Mesangial cell (primary cell): ENCODE results near the gene DNASE1L2. TPM values are rescaled to one million over a fixed set of nuclear protein-coding genes. Genes with fewer than 3 reads are reported as not detected.

Source experiments
- total RNA-seq: library from RNA; depleted of rRNA; stranded (reverse); fragments of >200 nt; gene quantifications from 2 replicates; pipeline ENCODE4 v1.2.3, GENCODE V29; 2015

DNASE1L2 gene, protein sequence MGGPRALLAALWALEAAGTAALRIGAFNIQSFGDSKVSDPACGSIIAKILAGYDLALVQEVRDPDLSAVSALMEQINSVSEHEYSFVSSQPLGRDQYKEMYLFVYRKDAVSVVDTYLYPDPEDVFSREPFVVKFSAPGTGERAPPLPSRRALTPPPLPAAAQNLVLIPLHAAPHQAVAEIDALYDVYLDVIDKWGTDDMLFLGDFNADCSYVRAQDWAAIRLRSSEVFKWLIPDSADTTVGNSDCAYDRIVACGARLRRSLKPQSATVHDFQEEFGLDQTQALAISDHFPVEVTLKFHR
- total RNA-seq, result 0.51 TPM in 1 of 2 replicates, not detected in the other

GRCh38 chr16:2236337-2237101, at the start of gene DNASE1L2:
Gene DNASE1L2 (plus strand): TSS chr16:2236444. CDS start chr16:2236817, 373 bp downstream.

DNA sequence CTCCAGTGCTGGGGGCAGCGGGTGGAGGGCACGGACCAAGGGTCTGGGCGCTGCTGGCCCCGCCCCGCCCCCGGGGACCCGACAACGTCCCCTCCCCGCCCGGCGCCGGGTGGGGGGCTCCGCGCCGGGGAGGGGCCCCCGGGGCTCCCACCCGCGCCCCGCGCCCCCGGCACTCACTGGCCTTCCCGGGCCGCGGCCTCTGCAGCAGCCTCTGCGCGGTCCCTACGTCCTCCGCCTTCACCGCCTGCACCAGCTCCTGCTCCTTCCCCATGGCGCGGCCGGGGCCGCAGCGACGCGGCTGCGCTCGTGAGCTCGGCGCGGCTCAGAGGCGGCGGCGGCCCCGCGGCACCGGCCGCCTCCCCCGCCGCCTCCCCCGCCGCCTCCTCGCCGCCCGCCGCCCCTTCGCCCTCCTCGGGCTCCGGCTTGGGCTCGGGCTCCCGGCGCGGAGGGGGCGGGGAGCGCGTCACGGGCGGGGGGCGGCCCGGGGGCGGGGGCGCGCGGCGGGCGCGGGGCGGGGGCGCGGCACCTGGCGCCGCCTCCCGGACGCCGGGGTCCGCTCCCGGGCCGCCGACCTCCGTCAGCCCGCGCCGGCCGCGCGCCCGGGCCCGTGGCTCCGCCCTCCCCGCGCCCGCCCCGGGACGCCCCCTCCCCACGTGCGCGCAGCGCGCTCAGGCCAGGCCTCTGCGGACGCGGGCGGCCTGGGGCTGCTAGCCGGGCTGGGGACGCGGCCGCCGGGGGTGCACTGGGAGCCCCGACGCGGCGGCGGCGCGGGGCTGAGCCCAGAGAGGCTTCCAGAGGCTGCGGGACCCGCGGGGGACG, 39.9 kb upstream of the DNASE1L2 start, which contains the start of gene CASKIN1:
Gene CASKIN1, minus strand, starts transcription at position 444 of the 819 bp plus-strand sequence. Its CDS starts 173 bp downstream, at position 271.

GRCh38 chr16:2205104-2205966, 30.9 kb upstream of the DNASE1L2 start, which contains the start of gene MLST8:
Gene MLST8 (plus strand): TSS chr16:2205454. CDS start chr16:2206086, 632 bp downstream.

DNA sequence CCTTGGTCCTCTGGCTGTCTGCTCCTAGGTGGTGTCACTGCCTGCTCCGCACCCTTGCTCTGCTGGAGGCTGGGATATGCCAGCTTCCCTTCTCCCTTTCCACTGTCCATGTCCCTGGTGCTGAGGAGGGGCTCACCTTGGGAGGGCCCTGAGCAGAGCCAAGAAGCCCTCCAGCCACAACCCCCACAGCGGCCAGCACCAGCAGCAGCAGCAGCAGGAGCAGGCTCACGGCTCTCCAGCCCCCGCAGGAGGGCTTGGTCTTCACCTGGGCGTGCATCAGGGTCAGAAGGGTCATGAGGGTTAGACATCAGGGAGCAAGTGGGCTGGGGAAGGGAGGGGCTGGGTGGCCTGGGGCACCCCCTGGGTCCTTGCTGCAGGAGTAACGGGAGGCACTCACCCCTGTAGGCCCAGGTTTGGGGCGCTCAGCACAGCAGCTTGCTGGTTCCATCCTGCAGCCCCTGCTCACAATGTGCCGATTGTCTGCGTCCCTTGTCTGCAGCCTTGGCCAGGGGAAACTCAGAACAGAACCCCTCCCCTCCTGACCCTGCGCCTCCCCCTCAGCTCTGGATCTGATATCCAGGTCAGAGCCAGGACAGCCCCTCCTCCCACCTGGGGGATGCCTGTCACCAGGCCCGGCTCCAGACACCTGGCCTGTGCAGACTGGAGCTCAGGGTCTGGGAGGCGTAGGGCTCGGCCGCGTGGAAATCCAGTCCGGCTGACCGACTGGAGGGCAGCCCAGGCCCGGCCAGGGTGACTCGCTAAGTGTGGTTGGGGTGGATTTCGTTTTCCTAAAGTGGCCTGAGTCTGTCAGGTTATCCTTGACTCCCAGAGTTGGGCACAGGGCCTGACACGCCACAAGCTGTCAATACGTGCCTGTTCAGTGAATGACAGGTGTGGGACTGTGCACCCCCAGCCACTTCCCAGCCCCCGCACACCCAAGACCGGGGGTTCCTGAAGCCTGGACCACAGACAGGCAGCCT, 25.6 kb upstream of the DNASE1L2 start, which contains the start of gene BRICD5:
Gene BRICD5, minus strand, starts transcription at position 478 of the 980 bp plus-strand sequence. Its CDS starts 30 bp downstream, at position 448.

GRCh38 chr16:2214719-2214968, 21.6 kb upstream of the DNASE1L2 start, which contains the start of gene PGP:
Gene PGP (minus strand): TSS chr16:2214840. CDS start chr16:2214777, 63 bp downstream.

DNA sequence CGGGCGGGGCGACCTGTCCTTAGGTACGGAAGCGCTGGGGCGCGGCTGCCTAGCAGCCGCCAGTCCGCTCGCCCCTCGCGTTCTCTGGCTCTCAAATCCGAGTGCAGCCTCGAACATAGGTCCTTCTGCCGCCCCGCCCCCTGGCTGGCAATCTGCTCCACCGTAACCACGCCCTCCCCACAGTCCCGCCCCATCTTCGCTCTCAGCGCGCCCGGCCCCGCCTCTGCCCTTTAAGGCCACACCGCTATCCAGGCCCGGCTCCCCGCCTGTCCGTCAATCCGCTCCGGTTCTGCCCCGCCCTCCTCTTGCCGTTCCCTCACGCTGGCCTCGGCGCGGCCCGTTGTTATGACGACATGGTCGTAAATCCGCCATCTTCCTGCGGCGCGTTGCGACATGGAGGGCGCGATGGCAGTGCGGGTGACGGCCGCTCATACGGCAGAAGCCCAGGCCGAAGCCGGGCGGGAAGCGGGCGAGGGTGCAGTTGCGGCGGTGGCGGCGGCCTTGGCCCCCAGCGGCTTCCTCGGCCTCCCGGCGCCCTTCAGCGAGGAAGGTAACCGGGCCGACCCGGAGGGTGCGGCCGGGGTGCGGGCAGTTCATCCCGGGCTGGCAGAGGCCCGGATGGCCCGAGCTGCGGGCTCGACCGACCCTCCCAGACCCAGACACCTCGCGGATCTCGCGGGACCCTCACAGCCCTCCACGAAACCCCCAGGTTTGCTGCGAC, 12.9 kb upstream of the DNASE1L2 start, which contains the start of gene E4F1:
Gene E4F1, plus strand, starts transcription at position 371 of the 721 bp plus-strand sequence. Its CDS starts 23 bp downstream, at position 394.

DNA sequence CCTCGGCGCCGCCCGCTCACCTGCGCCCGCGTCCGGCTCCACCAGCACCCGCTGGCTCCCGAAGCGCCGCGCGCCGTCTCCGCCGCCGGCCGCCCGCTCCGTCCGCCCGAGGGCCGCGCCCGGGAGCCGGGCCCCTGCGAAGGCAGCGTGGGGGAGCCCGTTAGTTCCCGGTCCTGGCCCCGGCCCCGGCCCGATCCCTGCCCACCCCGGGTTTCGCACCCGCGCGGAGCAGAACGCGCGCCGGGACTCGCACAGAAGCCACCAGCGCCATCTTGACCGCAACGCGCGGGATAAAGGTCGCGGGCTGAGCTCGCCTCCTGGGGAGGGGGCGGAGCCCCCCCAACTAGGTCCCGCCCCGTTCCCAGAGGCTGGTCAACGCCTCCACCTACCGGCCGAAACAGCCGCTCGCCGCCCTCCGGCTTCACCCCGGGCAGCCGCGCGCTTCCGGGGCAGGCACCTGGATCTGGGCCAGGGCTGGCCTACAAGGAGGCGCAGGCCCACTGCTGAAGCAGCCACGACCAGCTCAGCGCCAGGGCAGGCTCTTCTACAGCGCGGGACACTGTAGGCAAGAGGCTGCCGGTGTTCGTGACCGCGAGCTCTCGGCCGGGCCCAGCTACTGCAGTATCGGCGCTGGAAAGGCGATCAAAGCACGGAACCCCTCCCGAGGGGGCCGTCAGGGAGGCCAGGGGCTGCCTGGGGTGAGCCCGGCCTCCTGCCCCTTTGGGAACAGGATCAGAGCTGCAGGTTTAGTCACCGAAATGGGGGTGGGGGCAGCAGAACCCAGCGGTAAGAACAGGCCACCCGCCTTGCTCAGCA, 15.3 kb downstream of the DNASE1L2 start, which contains the start of gene ECI1:
Gene ECI1, minus strand, starts transcription at position 292 of the 816 bp plus-strand sequence. Its CDS starts 21 bp downstream, at position 271.

DNA sequence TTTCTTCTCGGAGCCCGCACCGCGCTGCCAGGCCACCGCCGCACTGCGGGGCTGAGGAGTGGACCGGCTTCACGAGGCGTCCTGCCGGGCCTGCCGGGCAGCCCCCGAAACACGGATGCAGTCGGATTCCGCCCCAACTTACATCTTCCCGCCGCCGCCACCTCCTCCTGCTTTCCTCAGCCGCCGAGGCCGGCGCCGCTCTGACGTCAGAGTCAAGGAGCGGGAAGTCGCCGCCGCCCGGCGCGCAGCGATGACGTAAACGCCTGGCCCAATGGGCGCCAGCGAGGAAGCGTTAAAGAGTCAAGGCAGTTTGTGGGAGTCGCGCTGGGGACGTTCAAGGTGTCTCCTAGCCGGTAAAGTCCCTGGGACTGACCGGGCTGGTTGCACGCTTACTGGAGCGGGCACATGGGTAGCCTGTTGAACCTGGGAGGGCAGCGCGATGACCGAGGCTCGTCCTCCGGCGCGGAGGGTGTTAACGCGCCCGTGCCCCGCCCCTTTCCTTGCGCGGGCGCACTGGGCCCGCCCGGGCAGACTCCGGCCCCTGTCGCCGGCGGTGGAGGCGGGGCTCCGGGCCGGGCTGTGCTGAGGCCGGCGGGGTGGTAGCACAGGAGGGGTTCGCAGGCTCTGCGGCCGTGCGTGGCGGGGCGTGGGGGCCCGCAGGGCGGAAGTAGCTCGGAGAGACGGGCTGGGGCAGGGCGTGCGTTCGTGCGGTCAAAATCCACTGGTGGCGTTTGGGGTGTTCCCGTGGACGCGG, 31.8 kb downstream of the DNASE1L2 start, which contains the start of gene RNPS1:
Gene RNPS1, minus strand, starts transcription at position 214 of the 754 bp plus-strand sequence. CDS start 3,483 bp downstream, outside the sequence.

Other genes starting within 250 kb of the DNASE1L2 start
- gene SYNGR3, start 246.5 kb upstream of the DNASE1L2 start, total RNA-seq, result 4.6 and 10.0 TPM in 2 replicates
- gene ZNF598, start 226.6 kb upstream of the DNASE1L2 start, total RNA-seq, result 42.7 and 46.6 TPM in 2 replicates
- gene NPW, start 216.7 kb upstream of the DNASE1L2 start, total RNA-seq, result 4.4 and 5.7 TPM in 2 replicates
- 60.3 and 91.9 TPM in 2 replicates for gene NHERF2, start 209.5 kb upstream of the DNASE1L2 start, total RNA-seq
- gene NTHL1, start 188.6 kb upstream of the DNASE1L2 start, total RNA-seq, result 45.1 and 63.7 TPM in 2 replicates
- 53.8 and 113 TPM in 2 replicates for gene TSC2, start 188.5 kb upstream of the DNASE1L2 start, total RNA-seq
- 113 and 120 TPM in 2 replicates for gene PKD1, start 100.5 kb upstream of the DNASE1L2 start, total RNA-seq
- gene RAB26, start 87.8 kb upstream of the DNASE1L2 start, total RNA-seq, result 0.65 and 5.7 TPM in 2 replicates
- gene TRAF7, start 80.7 kb upstream of the DNASE1L2 start, total RNA-seq, result 84.1 and 96.6 TPM in 2 replicates
- 0.16 and 0.38 TPM in 2 replicates for gene CASKIN1, start 39.8 kb upstream of the DNASE1L2 start, total RNA-seq
- gene MLST8, start 31.0 kb upstream of the DNASE1L2 start, total RNA-seq, result 129 and 184 TPM in 2 replicates
- 2.1 and 3.8 TPM in 2 replicates for gene BRICD5, start 25.6 kb upstream of the DNASE1L2 start, total RNA-seq
- 13.7 and 41.7 TPM in 2 replicates for gene PGP, start 21.6 kb upstream of the DNASE1L2 start, total RNA-seq
- gene E4F1, start 12.9 kb upstream of the DNASE1L2 start, total RNA-seq, result 28.2 and 34.0 TPM in 2 replicates
- 53.1 and 107 TPM in 2 replicates for gene ECI1, start 15.1 kb downstream of the DNASE1L2 start, total RNA-seq
- 152 and 250 TPM in 2 replicates for gene RNPS1, start 31.7 kb downstream of the DNASE1L2 start, total RNA-seq
- 7.8 and 33.0 TPM in 2 replicates for gene ABCA3, start 104.3 kb downstream of the DNASE1L2 start, total RNA-seq
- 6.6 and 63.1 TPM in 2 replicates for gene CCNF, start 193.0 kb downstream of the DNASE1L2 start, total RNA-seq
- gene TEDC2, start 223.7 kb downstream of the DNASE1L2 start, total RNA-seq, result 5.3 and 39.9 TPM in 2 replicates
- gene NTN3, start 234.9 kb downstream of the DNASE1L2 start, total RNA-seq, result 0.16 and 3.4 TPM in 2 replicates
- gene TBC1D24, start 238.7 kb downstream of the DNASE1L2 start, total RNA-seq, result 9.8 and 10.5 TPM in 2 replicates